GM19452 (cell line): ENCODE measurements around the gene BIRC2.

Experiments used
- ATAC-seq: cut with Tn5 transposase; IDR thresholded peaks from one replicate; pipeline ENCODE4 v1.9.1; 2021; ENCODE audit not compliant: unreplicated experiment

Gene BIRC2

GRCh38 chr11:102399189-102399588 is 52.2 kb downstream of the BIRC2 start:
- ATAC-seq = no peak

GRCh38 chr11:102400603-102401002 is 53.6 kb downstream of the BIRC2 start:
- no peak for ATAC-seq

GRCh38 chr11:102401905-102402304 is 54.9 kb downstream of the BIRC2 start:
- ATAC-seq = no peak

GRCh38 chr11:102402548-102402947 is 55.5 kb downstream of the BIRC2 start:
- no peak for ATAC-seq

- ATAC-seq = no peak
These were observed 58.5 kb downstream of the BIRC2 start for GRCh38 chr11:102405501-102405900.

- no peak for ATAC-seq
These were observed 59.1 kb downstream of the BIRC2 start for GRCh38 chr11:102406099-102406498.

- ATAC-seq = no peak
These were observed 60.9 kb downstream of the BIRC2 start for GRCh38 chr11:102407901-102408300.

- no peak for ATAC-seq
These were observed 61.3 kb downstream of the BIRC2 start for GRCh38 chr11:102408339-102408738.

- no peak for ATAC-seq
These were observed 63.4 kb downstream of the BIRC2 start for GRCh38 chr11:102410382-102410784.

- no peak for ATAC-seq
These were observed 64.1 kb downstream of the BIRC2 start for GRCh38 chr11:102411142-102411541.

- no peak for ATAC-seq
These were observed 66.5 kb downstream of the BIRC2 start for GRCh38 chr11:102413497-102413896.

GRCh38 chr11:102414559-102414958 is 67.5 kb downstream of the BIRC2 start:
- no peak for ATAC-seq

- no peak for ATAC-seq
These were observed 68.4 kb downstream of the BIRC2 start for GRCh38 chr11:102415304-102415916.

GRCh38 chr11:102416976-102417375 is 70.0 kb downstream of the BIRC2 start:
- ATAC-seq = no peak

GRCh38 chr11:102419181-102419580 is 72.2 kb downstream of the BIRC2 start:
- no peak for ATAC-seq

GRCh38 chr11:102420547-102420946 is 73.5 kb downstream of the BIRC2 start:
- ATAC-seq = peak; percentile 92

- no peak for ATAC-seq
These were observed 74.2 kb downstream of the BIRC2 start for GRCh38 chr11:102421261-102421660.

- no peak for ATAC-seq
These were observed 76.1 kb downstream of the BIRC2 start for GRCh38 chr11:102422817-102423712.

GRCh38 chr11:102423936-102424335 is 76.9 kb downstream of the BIRC2 start:
- no peak for ATAC-seq

GRCh38 chr11:102426000-102426399 is 79.0 kb downstream of the BIRC2 start:
- ATAC-seq = no peak

GRCh38 chr11:102426570-102426969 is 79.6 kb downstream of the BIRC2 start:
- ATAC-seq = no peak

GRCh38 chr11:102427068-102427467 is 80.1 kb downstream of the BIRC2 start:
- no peak for ATAC-seq
